ENCODE results near the gene FSTL4. TPM values are rescaled to one million over a fixed set of nuclear protein-coding genes. Genes with fewer than 3 reads are reported as not detected.

The FSTL4 gene
- total and polyA plus RNA-seq, 4 donors = 0.02 to 0.18 TPM; not detected in 2

DNA sequence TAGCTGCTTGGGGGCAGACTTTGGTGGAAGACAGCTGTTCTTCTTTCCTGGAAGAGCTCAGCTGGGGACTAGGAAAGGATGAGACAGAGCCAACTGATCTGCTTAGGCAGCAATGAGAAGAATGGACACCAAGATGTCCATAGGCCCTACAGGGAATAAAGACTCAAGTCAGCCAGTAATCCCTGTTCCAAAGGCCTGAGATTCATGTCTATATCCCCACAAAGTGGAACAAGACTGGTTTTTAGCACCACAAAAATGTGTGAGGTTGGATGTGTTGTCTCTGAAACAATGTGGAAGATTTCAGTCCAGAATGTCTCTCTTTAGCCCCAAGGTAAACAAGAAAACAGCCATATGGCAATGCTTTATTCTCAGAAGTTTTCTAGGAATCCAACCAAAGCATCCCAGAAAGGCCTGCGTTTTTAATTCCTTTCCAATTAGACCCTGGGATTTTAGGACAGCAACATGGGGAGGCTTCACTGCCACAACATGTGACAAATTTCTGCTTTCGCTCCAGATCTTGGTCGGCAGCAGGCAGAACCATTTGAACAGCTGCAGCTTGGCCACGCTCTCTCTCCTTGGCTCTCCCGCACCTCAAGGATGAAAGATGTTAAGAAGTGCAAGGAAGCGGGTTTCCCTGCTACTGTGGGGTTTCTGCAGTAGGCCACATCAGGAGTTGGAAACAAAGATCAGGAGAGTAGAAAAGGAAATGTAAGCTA, 245.1 kb downstream of the FSTL4 start:
- TF ChIP-seq, protein P1, sequence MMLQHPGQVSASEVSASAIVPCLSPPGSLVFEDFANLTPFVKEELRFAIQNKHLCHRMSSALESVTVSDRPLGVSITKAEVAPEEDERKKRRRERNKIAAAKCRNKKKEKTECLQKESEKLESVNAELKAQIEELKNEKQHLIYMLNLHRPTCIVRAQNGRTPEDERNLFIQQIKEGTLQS (IDR thresholded peaks at IDR 0.05) = no peak
- no peak for TF ChIP-seq MAX (IDR thresholded peaks at IDR 0.05)
- TF ChIP-seq EGR1 (IDR thresholded peaks at IDR 0.05; ENCODE audit: low read depth in 2 of 2) = no peak
- no peak for TF ChIP-seq HNF4A (conservative IDR thresholded peaks at IDR 0.05)
- TF ChIP-seq TAF1 (conservative IDR thresholded peaks at IDR 0.05) = no peak
- TF ChIP-seq, protein P2, sequence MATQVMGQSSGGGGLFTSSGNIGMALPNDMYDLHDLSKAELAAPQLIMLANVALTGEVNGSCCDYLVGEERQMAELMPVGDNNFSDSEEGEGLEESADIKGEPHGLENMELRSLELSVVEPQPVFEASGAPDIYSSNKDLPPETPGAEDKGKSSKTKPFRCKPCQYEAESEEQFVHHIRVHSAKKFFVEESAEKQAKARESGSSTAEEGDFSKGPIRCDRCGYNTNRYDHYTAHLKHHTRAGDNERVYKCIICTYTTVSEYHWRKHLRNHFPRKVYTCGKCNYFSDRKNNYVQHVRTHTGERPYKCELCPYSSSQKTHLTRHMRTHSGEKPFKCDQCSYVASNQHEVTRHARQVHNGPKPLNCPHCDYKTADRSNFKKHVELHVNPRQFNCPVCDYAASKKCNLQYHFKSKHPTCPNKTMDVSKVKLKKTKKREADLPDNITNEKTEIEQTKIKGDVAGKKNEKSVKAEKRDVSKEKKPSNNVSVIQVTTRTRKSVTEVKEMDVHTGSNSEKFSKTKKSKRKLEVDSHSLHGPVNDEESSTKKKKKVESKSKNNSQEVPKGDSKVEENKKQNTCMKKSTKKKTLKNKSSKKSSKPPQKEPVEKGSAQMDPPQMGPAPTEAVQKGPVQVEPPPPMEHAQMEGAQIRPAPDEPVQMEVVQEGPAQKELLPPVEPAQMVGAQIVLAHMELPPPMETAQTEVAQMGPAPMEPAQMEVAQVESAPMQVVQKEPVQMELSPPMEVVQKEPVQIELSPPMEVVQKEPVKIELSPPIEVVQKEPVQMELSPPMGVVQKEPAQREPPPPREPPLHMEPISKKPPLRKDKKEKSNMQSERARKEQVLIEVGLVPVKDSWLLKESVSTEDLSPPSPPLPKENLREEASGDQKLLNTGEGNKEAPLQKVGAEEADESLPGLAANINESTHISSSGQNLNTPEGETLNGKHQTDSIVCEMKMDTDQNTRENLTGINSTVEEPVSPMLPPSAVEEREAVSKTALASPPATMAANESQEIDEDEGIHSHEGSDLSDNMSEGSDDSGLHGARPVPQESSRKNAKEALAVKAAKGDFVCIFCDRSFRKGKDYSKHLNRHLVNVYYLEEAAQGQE (IDR thresholded peaks at IDR 0.05) = no peak
- no peak for TF ChIP-seq FOXA2 (IDR thresholded peaks at IDR 0.05)
- no peak for TF ChIP-seq YY1 (IDR thresholded peaks at IDR 0.05)
- TF ChIP-seq RAD21 (IDR thresholded peaks at IDR 0.05) = no peak
- TF ChIP-seq SP1 (IDR thresholded peaks at IDR 0.05) = no peak
- no peak for TF ChIP-seq GABPA (IDR thresholded peaks at IDR 0.05 in 1 of 2, conservative IDR thresholded peaks at IDR 0.05 in 1 of 2)
- TF ChIP-seq JUND (IDR thresholded peaks at IDR 0.05) = no peak
- no peak for TF ChIP-seq HNF4G (IDR thresholded peaks at IDR 0.05)
- TF ChIP-seq NR2F2 (IDR thresholded peaks at IDR 0.05) = no peak
- TF ChIP-seq CTCF (IDR thresholded peaks at IDR 0.05; ENCODE audit: low read depth, low read length, missing input control) = no peak
- no peak for TF ChIP-seq ZBTB33 (IDR thresholded peaks at IDR 0.05)
- no peak for TF ChIP-seq RXRA (IDR thresholded peaks at IDR 0.05)
- TF ChIP-seq FOXA1 (IDR thresholded peaks at IDR 0.05) = no peak
- Histone ChIP-seq H3K4me3 (ENCODE audit: low read depth in 1 of 3, low read length in 3 of 3) (no peak overlapping the region), H3K36me3 (ENCODE audit: control insufficient read depth in 4 of 4, insufficient read depth in 3 of 4, low read depth in 1 of 4, low read length in 3 of 4) (no peaks in the 10 kb centered on the region), H3K9ac (ENCODE audit: low read depth in 1 of 2, low read length in 2 of 2) (no peak overlapping the region), H3K9me3 (ENCODE audit: control insufficient read depth in 4 of 4, low read length in 3 of 4) (no peaks in the 10 kb centered on the region), H3K27ac (ENCODE audit: low read depth in 1 of 2, low read length in 2 of 2) (no peak overlapping the region), H3K27me3 (ENCODE audit: control insufficient read depth in 4 of 4, insufficient read depth in 4 of 4, low read length in 3 of 4) (no peaks in the 10 kb centered on the region), H3K4me1 (ENCODE audit: control insufficient read depth in 4 of 4, insufficient read depth in 4 of 4, low read length in 3 of 4) (no peaks in the 10 kb centered on the region)
- DNase-seq (ENCODE audit: low spot score) = no peak
- 88% methylated on average over 6 of the region's 6 CpGs for WGBS

Data from liver (tissue), 9 donors.